DND-41 (cell line): Measurements from ENCODE around the gene TEKT5.

Experiments
- ATAC-seq: fragments of 200-7000 bp; cut with Tn5 transposase; 3 replicates; pipeline ENCODE4 v1.9.1; 2021; ENCODE audit warnings: low read depth; ENCODE audit not compliant: insufficient read depth
- DNase-seq: peaks from one replicate; pipeline ENCODE4 v3.0.0-alpha.2; 2020
- H2AFZ ChIP-seq: 2 replicates; pipeline ENCODE4 v1.6.0; 2012; ENCODE audit warnings: low read depth, low read length
- H3K27ac ChIP-seq: 2 replicates; pipeline ENCODE4 v1.5.1; 2012; ENCODE audit warnings: low read length, inconsistent platforms
- H3K27me3 ChIP-seq: fragments of 200-600 bp; sonication (generic); 2 replicates; pipeline ENCODE4 v1.6.0; 2012; ENCODE audit warnings: low read length, mild to moderate bottlenecking, inconsistent platforms; ENCODE audit not compliant: insufficient read depth, poor library complexity
- H3K36me3 ChIP-seq: 2 replicates; pipeline ENCODE4 v1.5.1; 2012; ENCODE audit warnings: low read length, inconsistent platforms; ENCODE audit not compliant: insufficient read depth
- H3K4me1 ChIP-seq: 2 replicates; pipeline ENCODE4 v1.5.1; 2012; ENCODE audit warnings: mild to moderate bottlenecking, low read length; ENCODE audit not compliant: insufficient read depth
- H3K4me2 ChIP-seq: 2 replicates; pipeline ENCODE4 v1.6.0; 2012; ENCODE audit warnings: mild to moderate bottlenecking, moderate library complexity, low read length, inconsistent platforms; ENCODE audit not compliant: insufficient read depth
- H3K4me3 ChIP-seq, 2 experiments: fragments of 200-600 bp in 1 of 2; shearing (Covaris generic) in 1 of 2; 2 replicates each; pipeline ENCODE4 v1.5.1; 2012 to 2016; ENCODE audit warnings: inconsistent platforms in 2 of 2, low read length in 2 of 2, mild to moderate bottlenecking in 2 of 2, low read depth in 1 of 2, moderate library complexity in 1 of 2
- H3K79me2 ChIP-seq: 2 replicates; pipeline ENCODE4 v1.6.0; 2012; ENCODE audit warnings: low read length, inconsistent platforms; ENCODE audit not compliant: insufficient read depth
- H3K9ac ChIP-seq: 2 replicates; pipeline ENCODE4 v1.6.0; 2012; ENCODE audit warnings: low read depth, mild to moderate bottlenecking, inconsistent platforms, low read length, moderate library complexity
- H3K9me3 ChIP-seq: 2 replicates; pipeline ENCODE4 v1.5.1; 2012; ENCODE audit warnings: low read length, moderate library complexity, mild to moderate bottlenecking, inconsistent platforms; ENCODE audit not compliant: insufficient read depth, severe bottlenecking
- H4K20me1 ChIP-seq: 2 replicates; pipeline ENCODE4 v1.6.0; 2012; ENCODE audit warnings: low read length; ENCODE audit not compliant: insufficient read depth
- EZH2 ChIP-seq: IDR thresholded peaks from 3 replicates; pipeline ENCODE4 v1.6.1; 2012; ENCODE audit warnings: borderline replicate concordance, low read depth, mild to moderate bottlenecking, moderate library complexity, low read length, inconsistent platforms; ENCODE audit not compliant: severe bottlenecking
- TF ChIP-seq, protein P1 (sequence below): IDR thresholded peaks from 2 replicates; pipeline ENCODE4 v1.5.1; 2012; ENCODE audit warnings: borderline replicate concordance, low read length, moderate library complexity, mild to moderate bottlenecking; ENCODE audit not compliant: poor library complexity, severe bottlenecking; ENCODE audit errors: extremely low read depth

Gene TEKT5

DNA sequence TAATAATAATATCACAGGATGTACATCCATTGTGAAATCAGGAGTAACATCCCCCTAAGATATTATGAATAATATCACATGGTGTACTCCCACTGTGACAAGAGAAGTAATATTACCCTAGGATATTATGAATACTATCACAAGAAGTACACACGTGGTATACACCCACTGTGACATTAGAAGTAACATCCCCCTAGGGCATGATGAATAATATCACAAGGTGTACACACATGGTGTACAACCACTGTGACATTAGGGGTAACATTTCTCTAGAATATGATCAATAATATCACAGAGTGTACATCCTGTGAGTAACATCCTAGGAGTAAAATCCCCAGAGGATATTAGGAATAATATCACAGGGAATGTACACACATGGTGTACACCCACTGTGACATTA lies 5.0 kb upstream of the TEKT5 start:
- TF ChIP-seq, protein P1, sequence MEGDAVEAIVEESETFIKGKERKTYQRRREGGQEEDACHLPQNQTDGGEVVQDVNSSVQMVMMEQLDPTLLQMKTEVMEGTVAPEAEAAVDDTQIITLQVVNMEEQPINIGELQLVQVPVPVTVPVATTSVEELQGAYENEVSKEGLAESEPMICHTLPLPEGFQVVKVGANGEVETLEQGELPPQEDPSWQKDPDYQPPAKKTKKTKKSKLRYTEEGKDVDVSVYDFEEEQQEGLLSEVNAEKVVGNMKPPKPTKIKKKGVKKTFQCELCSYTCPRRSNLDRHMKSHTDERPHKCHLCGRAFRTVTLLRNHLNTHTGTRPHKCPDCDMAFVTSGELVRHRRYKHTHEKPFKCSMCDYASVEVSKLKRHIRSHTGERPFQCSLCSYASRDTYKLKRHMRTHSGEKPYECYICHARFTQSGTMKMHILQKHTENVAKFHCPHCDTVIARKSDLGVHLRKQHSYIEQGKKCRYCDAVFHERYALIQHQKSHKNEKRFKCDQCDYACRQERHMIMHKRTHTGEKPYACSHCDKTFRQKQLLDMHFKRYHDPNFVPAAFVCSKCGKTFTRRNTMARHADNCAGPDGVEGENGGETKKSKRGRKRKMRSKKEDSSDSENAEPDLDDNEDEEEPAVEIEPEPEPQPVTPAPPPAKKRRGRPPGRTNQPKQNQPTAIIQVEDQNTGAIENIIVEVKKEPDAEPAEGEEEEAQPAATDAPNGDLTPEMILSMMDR = no peak
- no peak for TF ChIP-seq EZH2
- no peak overlapping the region for H3K9ac ChIP-seq
- no peaks in the 10 kb centered on the region for H3K9me3 ChIP-seq
- H3K27me3 ChIP-seq = no peaks in the 10 kb centered on the region
- no peaks in the 10 kb centered on the region for H4K20me1 ChIP-seq
- no peak overlapping the region for H3K4me3 ChIP-seq
- DNase-seq (no peak), ATAC-seq (no peak)
- no peaks in the 10 kb centered on the region for H3K36me3 ChIP-seq
- H3K4me1 ChIP-seq = no peaks in the 10 kb centered on the region
- no peak overlapping the region for H2AFZ ChIP-seq
- no peak overlapping the region for H3K27ac ChIP-seq
- no peak overlapping the region for H3K4me2 ChIP-seq
- H3K79me2 ChIP-seq = no peaks in the 10 kb centered on the region

DNA sequence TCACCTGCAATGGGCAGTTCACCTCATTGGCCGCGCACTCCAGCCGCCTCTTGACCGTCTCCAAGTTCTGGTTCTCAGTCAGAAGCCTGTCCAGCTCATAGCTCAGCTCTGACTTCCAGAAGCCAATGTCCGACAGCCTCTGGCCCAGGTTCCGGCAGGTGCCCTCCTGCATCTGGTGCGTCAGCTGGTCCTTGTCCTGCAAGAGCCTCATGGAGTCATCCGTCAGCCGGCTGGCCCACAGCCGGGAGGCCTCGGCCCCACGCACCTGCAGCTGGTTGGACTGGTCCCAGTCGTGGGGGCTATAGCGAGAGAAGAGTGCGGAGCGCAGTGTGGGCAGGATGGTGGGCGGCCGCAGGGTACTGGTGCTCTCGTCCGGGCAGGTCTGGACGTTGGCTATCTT lies 424 bp downstream of the TEKT5 start:
- no peaks in the 10 kb centered on the region for H3K79me2 ChIP-seq
- H3K36me3 ChIP-seq = no peaks in the 10 kb centered on the region
- ATAC-seq (no peak), DNase-seq (no peak)
- no peak overlapping the region for H2AFZ ChIP-seq
- no peaks in the 10 kb centered on the region for H3K4me1 ChIP-seq
- H3K4me2 ChIP-seq = no peak overlapping the region
- no peak overlapping the region for H3K4me3 ChIP-seq
- no peaks in the 10 kb centered on the region for H4K20me1 ChIP-seq
- H3K27ac ChIP-seq = no peak overlapping the region
- TF ChIP-seq, protein P1 = no peak
- no peak for TF ChIP-seq EZH2
- H3K9me3 ChIP-seq = no peaks in the 10 kb centered on the region
- no peak overlapping the region for H3K9ac ChIP-seq
- H3K27me3 ChIP-seq = no peaks in the 10 kb centered on the region

DNA sequence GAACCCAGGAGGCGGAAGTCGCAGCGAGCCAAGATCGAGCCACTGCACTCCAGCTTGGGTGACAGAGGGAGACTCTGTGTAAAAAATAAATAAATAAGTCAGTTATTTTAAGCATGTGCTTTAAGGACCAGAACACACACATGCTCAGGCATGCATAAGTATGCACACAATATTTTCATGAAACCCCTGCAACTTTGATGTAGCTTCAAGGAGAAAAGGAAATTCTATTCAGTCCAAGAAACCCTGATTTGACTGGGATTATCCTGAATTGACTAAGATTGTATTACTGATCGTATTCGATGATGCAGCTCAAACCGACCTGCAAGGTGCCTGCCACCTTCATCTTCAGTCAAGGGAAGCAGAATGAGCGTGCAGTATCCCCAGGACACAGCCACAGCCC lies 841 bp downstream of the TEKT5 start:
- Histone ChIP-seq H3K4me2 (no peak overlapping the region), H3K4me3 (no peak overlapping the region), H3K27me3 (no peaks in the 10 kb centered on the region), H4K20me1 (no peaks in the 10 kb centered on the region), H3K36me3 (no peaks in the 10 kb centered on the region), H3K9ac (no peak overlapping the region), H3K9me3 (no peaks in the 10 kb centered on the region), H3K27ac (no peak overlapping the region), H2AFZ (no peak overlapping the region), H3K79me2 (no peaks in the 10 kb centered on the region), H3K4me1 (no peaks in the 10 kb centered on the region)
- TF ChIP-seq, protein P1 = no peak
- TF ChIP-seq EZH2 = no peak
- ATAC-seq = no peak
- no peak for DNase-seq

DNA sequence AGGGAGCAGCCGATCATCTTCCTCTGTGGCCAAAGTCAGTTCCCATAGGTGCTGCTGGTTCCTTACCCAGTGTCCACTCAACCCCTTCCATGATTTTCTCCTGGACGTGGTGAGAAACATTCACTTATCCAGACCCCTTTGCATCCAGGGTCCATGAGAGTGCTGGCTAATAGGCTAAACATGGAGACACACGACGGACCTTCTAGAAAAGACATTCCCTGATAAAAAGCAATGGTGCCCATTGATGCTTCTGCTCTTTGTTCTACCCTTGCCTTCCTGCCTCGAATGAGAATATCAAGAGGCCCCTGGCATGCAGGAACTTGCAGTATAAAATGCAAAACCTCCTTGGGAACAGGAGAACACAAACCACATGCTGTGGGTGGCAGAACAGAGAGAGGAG lies 2.3 kb downstream of the TEKT5 start:
- TF ChIP-seq, protein P1 = no peak
- TF ChIP-seq EZH2 = no peak

More for the DNA sequence above, 2.3 kb downstream of the TEKT5 start:
- no peak overlapping the region for H3K4me3 ChIP-seq
- H3K79me2 ChIP-seq = no peaks in the 10 kb centered on the region
- no peaks in the 10 kb centered on the region for H3K4me1 ChIP-seq
- no peak for ATAC-seq
- H3K4me2 ChIP-seq = no peak overlapping the region
- H3K9ac ChIP-seq = no peak overlapping the region
- no peaks in the 10 kb centered on the region for H4K20me1 ChIP-seq
- H2AFZ ChIP-seq = no peak overlapping the region
- peaks cover under 1% of the 10 kb centered on the region for H3K27me3 ChIP-seq
- no peaks in the 10 kb centered on the region for H3K9me3 ChIP-seq
- H3K36me3 ChIP-seq = no peaks in the 10 kb centered on the region
- no peak overlapping the region for H3K27ac ChIP-seq
- DNase-seq = no peak
